Measurements from ENCODE around the gene AFAP1.

Gene AFAP1

GRCh38 chr4:7844594-7844991 lies 95.1 kb downstream of the AFAP1 start:
- Histone ChIP-seq H3K27me3 (ENCODE audit: control insufficient read depth, insufficient read depth, low read length, poor library complexity, severe bottlenecking) (no peaks in the 10 kb centered on the region), H3K4me3 (ENCODE audit: insufficient read depth, low read depth, low read length) (no peak overlapping the region), H3K9me3 (ENCODE audit: control insufficient read depth, low read length) (no peaks in the 10 kb centered on the region), H3K36me3 (ENCODE audit: control insufficient read depth, insufficient read depth, low read length) (no peaks in the 10 kb centered on the region), H3K4me1 (ENCODE audit: control insufficient read depth, insufficient read depth, low read length) (peaks cover 9% of the 10 kb centered on the region), H3K27ac (ENCODE audit: insufficient read depth, low read depth, low read length, poor library complexity, severe bottlenecking) (no peak overlapping the region)
- WGBS, 2 experiments: 83% methylated on average over 11 of the region's 11 CpGs

- Histone ChIP-seq H3K4me3 (ENCODE audit: insufficient read depth, low read depth, low read length) (no peak overlapping the region), H3K27me3 (ENCODE audit: control insufficient read depth, insufficient read depth, low read length, poor library complexity, severe bottlenecking) (no peaks in the 10 kb centered on the region), H3K9me3 (ENCODE audit: control insufficient read depth, low read length) (no peaks in the 10 kb centered on the region), H3K36me3 (ENCODE audit: control insufficient read depth, insufficient read depth, low read length) (no peaks in the 10 kb centered on the region), H3K27ac (ENCODE audit: insufficient read depth, low read depth, low read length, poor library complexity, severe bottlenecking) (no peak overlapping the region), H3K4me1 (ENCODE audit: control insufficient read depth, insufficient read depth, low read length) (peaks cover 9% of the 10 kb centered on the region)
- 63 to 69% methylated on average over 11 of the region's 11 CpGs for WGBS, 2 experiments
Measured at GRCh38 chr4:7843831-7844593, 95.6 kb downstream of the AFAP1 start.

- Histone ChIP-seq H3K4me3 (ENCODE audit: insufficient read depth, low read depth, low read length) (no peak overlapping the region), H3K27ac (ENCODE audit: insufficient read depth, low read depth, low read length, poor library complexity, severe bottlenecking) (no peak overlapping the region), H3K27me3 (ENCODE audit: control insufficient read depth, insufficient read depth, low read length, poor library complexity, severe bottlenecking) (no peaks in the 10 kb centered on the region), H3K36me3 (ENCODE audit: control insufficient read depth, insufficient read depth, low read length) (no peaks in the 10 kb centered on the region), H3K9me3 (ENCODE audit: control insufficient read depth, low read length) (no peaks in the 10 kb centered on the region), H3K4me1 (ENCODE audit: control insufficient read depth, insufficient read depth, low read length) (peaks cover 9% of the 10 kb centered on the region)
- 85 to 87% methylated on average over 22 of the region's 22 CpGs for WGBS, 2 experiments
Measured at GRCh38 chr4:7842384-7843279, 97.0 kb downstream of the AFAP1 start.

GRCh38 chr4:7841894-7842293 lies 97.8 kb downstream of the AFAP1 start:
- Histone ChIP-seq H3K36me3 (ENCODE audit: control insufficient read depth, insufficient read depth, low read length) (no peaks in the 10 kb centered on the region), H3K27me3 (ENCODE audit: control insufficient read depth, insufficient read depth, low read length, poor library complexity, severe bottlenecking) (no peaks in the 10 kb centered on the region), H3K4me1 (ENCODE audit: control insufficient read depth, insufficient read depth, low read length) (peaks cover 9% of the 10 kb centered on the region), H3K27ac (ENCODE audit: insufficient read depth, low read depth, low read length, poor library complexity, severe bottlenecking) (no peak overlapping the region), H3K4me3 (ENCODE audit: insufficient read depth, low read depth, low read length) (no peak overlapping the region), H3K9me3 (ENCODE audit: control insufficient read depth, low read length) (no peaks in the 10 kb centered on the region)
- no CpG with 5 or more reads among the region's 2 CpGs for whole genome bisulfite sequencing, 2 experiments

GRCh38 chr4:7841071-7841470 lies 98.6 kb downstream of the AFAP1 start:
- Histone ChIP-seq H3K27me3 (ENCODE audit: control insufficient read depth, insufficient read depth, low read length, poor library complexity, severe bottlenecking) (no peaks in the 10 kb centered on the region), H3K4me3 (ENCODE audit: insufficient read depth, low read depth, low read length) (no peak overlapping the region), H3K27ac (ENCODE audit: insufficient read depth, low read depth, low read length, poor library complexity, severe bottlenecking) (no peak overlapping the region), H3K9me3 (ENCODE audit: control insufficient read depth, low read length) (no peaks in the 10 kb centered on the region), H3K36me3 (ENCODE audit: control insufficient read depth, insufficient read depth, low read length) (no peaks in the 10 kb centered on the region), H3K4me1 (ENCODE audit: control insufficient read depth, insufficient read depth, low read length) (peaks cover 9% of the 10 kb centered on the region)
- WGBS, 2 experiments: 56 to 64% methylated on average over 6 of the region's 6 CpGs

- Histone ChIP-seq H3K36me3 (ENCODE audit: control insufficient read depth, insufficient read depth, low read length) (no peaks in the 10 kb centered on the region), H3K4me3 (ENCODE audit: insufficient read depth, low read depth, low read length) (no peak overlapping the region), H3K4me1 (ENCODE audit: control insufficient read depth, insufficient read depth, low read length) (peaks cover 9% of the 10 kb centered on the region), H3K27me3 (ENCODE audit: control insufficient read depth, insufficient read depth, low read length, poor library complexity, severe bottlenecking) (no peaks in the 10 kb centered on the region), H3K9me3 (ENCODE audit: control insufficient read depth, low read length) (no peaks in the 10 kb centered on the region), H3K27ac (ENCODE audit: insufficient read depth, low read depth, low read length, poor library complexity, severe bottlenecking) (no peak overlapping the region)
- 93% methylated on average over 3 of the region's 4 CpGs for WGBS, 2 experiments
Measured at GRCh38 chr4:7839856-7840255, 99.8 kb downstream of the AFAP1 start.

- Histone ChIP-seq H3K27ac (ENCODE audit: insufficient read depth, low read depth, low read length, poor library complexity, severe bottlenecking) (no peak overlapping the region), H3K4me1 (ENCODE audit: control insufficient read depth, insufficient read depth, low read length) (peaks cover 9% of the 10 kb centered on the region), H3K27me3 (ENCODE audit: control insufficient read depth, insufficient read depth, low read length, poor library complexity, severe bottlenecking) (no peaks in the 10 kb centered on the region), H3K36me3 (ENCODE audit: control insufficient read depth, insufficient read depth, low read length) (no peaks in the 10 kb centered on the region), H3K4me3 (ENCODE audit: insufficient read depth, low read depth, low read length) (no peak overlapping the region), H3K9me3 (ENCODE audit: control insufficient read depth, low read length) (no peaks in the 10 kb centered on the region)
- WGBS, 2 experiments: 93 to 95% methylated on average over 13 of the region's 13 CpGs
Measured at GRCh38 chr4:7838136-7838782, 101.4 kb downstream of the AFAP1 start.

- Histone ChIP-seq H3K27ac (ENCODE audit: insufficient read depth, low read depth, low read length, poor library complexity, severe bottlenecking) (no peak overlapping the region), H3K36me3 (ENCODE audit: control insufficient read depth, insufficient read depth, low read length) (no peaks in the 10 kb centered on the region), H3K9me3 (ENCODE audit: control insufficient read depth, low read length) (no peaks in the 10 kb centered on the region), H3K27me3 (ENCODE audit: control insufficient read depth, insufficient read depth, low read length, poor library complexity, severe bottlenecking) (no peaks in the 10 kb centered on the region), H3K4me3 (ENCODE audit: insufficient read depth, low read depth, low read length) (no peak overlapping the region), H3K4me1 (ENCODE audit: control insufficient read depth, insufficient read depth, low read length) (peaks cover 9% of the 10 kb centered on the region)
- WGBS, 2 experiments: 93% methylated on average over 6 of the region's 6 CpGs
Measured at GRCh38 chr4:7837597-7838135, 102.0 kb downstream of the AFAP1 start.

- H3K36me3 ChIP-seq (ENCODE audit: control insufficient read depth, insufficient read depth, low read length): no peaks in the 10 kb centered on the region
- peaks cover 7% of the 10 kb centered on the region for H3K4me1 ChIP-seq (ENCODE audit: control insufficient read depth, insufficient read depth, low read length)
- H3K9me3 ChIP-seq (ENCODE audit: control insufficient read depth, low read length): no peaks in the 10 kb centered on the region
- 94 to 96% methylated on average over 14 of the region's 14 CpGs for whole genome bisulfite sequencing, 2 experiments
- no peak overlapping the region for H3K27ac ChIP-seq (ENCODE audit: insufficient read depth, low read depth, low read length, poor library complexity, severe bottlenecking)
- no peak overlapping the region for H3K4me3 ChIP-seq (ENCODE audit: insufficient read depth, low read depth, low read length)
- H3K27me3 ChIP-seq (ENCODE audit: control insufficient read depth, insufficient read depth, low read length, poor library complexity, severe bottlenecking): no peaks in the 10 kb centered on the region
Measured at GRCh38 chr4:7831858-7832730, 107.6 kb downstream of the AFAP1 start.

Data from ectodermal cell (in vitro differentiated cells).